ENCODE results near the gene RCVRN. TPM values are rescaled to one million over a fixed set of nuclear protein-coding genes. Genes with fewer than 3 reads are reported as not detected.
A peak's percentile ranks its signal among the peaks of the same experiment; 100 is the strongest.

RCVRN gene
- total and polyA plus RNA-seq, 2 donors (not counting 1 experiment from before 2014, with no cell fraction given), result not detected

DNA sequence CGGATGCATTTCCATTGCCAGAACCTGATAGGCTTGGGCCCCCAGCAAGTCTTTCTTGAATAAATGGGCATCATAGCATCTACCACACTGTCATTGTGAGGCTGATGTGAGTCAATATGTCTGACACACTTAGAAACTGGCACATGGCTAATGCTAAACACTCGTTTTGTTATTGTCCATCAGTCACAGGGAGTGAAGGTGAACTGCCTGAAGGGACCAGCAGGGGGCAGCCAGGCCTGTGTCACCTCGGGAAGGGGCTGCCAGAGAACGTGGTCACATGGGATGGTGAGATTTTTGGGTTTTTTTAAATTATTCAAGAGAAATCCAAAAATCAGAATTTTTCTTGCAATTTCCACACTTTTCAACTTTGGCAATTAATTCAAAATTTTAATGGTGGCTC, 831 bp upstream of the RCVRN start:
- no peaks in the 10 kb centered on the region for H3K27me3 ChIP-seq (ENCODE audit: control insufficient read depth, insufficient read depth, low read length)
- no peak overlapping the region for H3K4me3 ChIP-seq (replicated peaks in 1 of 4; ENCODE audit: control extremely low read depth in 1 of 4, insufficient read depth in 1 of 4, low read depth in 3 of 4, low read length in 4 of 4)
- H3K27ac ChIP-seq (ENCODE audit: insufficient read depth, low read length), result no peak overlapping the region
- no peaks in the 10 kb centered on the region for H3K79me2 ChIP-seq (ENCODE audit: control insufficient read depth, insufficient read depth, low read length)
- H4K20me1 ChIP-seq (ENCODE audit: control insufficient read depth, extremely low read depth, insufficient read depth, low read length), result no peaks in the 10 kb centered on the region
- H3K36me3 ChIP-seq (ENCODE audit: control insufficient read depth, insufficient read depth, low read length), result no peaks in the 10 kb centered on the region
- no peak overlapping the region for H3K4me2 ChIP-seq (ENCODE audit: extremely low read depth, insufficient read depth, low read length)
- H2AFZ ChIP-seq (ENCODE audit: low read length), result no peak overlapping the region
- no peaks in the 10 kb centered on the region for H3K4me1 ChIP-seq (ENCODE audit: control insufficient read depth, extremely low read depth, insufficient read depth, low read length)
- DNase-seq (ENCODE audit: low read depth in 2 of 2), result no peak
- TF ChIP-seq CTCF (conservative IDR thresholded peaks at IDR 0.05 in 1 of 2, IDR thresholded peaks at IDR 0.05 in 1 of 2; ENCODE audit: low read depth in 1 of 2, low read length in 2 of 2), result peak; percentile 16 to 40
- TF ChIP-seq EZH2 (IDR thresholded peaks at IDR 0.05; ENCODE audit: low read length, missing control alignments), result no peak
- no peak overlapping the region for H3K9ac ChIP-seq (ENCODE audit: insufficient read depth, low read length)
- H3K9me3 ChIP-seq (ENCODE audit: control insufficient read depth, insufficient read depth, low read depth, low read length), result no peaks in the 10 kb centered on the region

DNA sequence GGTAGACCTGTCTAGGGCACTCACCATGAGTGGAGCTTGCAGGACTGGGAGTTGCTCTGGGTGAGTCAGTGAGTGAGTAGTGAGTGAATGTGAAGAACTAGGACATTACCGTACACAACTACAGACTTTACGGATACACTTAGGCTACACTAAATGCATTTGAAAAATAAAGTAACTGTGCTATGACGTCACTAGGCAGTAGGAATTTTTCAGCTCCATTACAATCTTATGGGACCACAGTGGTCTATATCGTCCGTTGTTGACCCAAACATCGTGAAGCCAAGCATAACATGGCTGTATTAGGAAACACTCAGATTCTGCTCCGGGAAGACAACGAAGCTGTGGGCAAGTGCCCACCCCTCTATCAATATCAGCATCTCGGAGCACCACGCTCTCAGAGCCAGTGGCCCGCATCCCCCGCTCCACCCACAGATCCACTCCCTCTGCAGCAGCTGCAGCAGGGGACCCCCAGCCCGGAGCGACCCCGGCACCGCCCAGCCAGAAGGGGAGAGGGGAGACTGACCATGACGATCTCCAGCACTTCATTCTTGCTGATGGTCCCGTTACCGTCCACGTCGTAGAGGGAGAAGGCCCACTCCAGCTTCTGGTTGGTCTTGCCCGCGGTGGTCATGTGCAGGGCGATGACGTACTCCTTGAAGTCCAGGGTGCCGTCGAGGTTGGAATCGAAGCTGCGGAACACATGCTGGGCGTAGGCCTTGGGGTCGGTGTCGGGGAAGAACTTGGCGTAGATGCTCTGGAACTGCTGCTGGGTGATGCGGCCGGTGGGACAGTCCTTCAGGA, 594 bp downstream of the RCVRN start:
- Histone ChIP-seq H3K4me2 (ENCODE audit: extremely low read depth, insufficient read depth, low read length) (no peak overlapping the region), H2AFZ (ENCODE audit: low read length) (no peak overlapping the region), H3K79me2 (ENCODE audit: control insufficient read depth, insufficient read depth, low read length) (no peaks in the 10 kb centered on the region), H3K9me3 (ENCODE audit: control insufficient read depth, insufficient read depth, low read depth, low read length) (no peaks in the 10 kb centered on the region), H3K4me3 (replicated peaks in 1 of 4; ENCODE audit: control extremely low read depth in 1 of 4, insufficient read depth in 1 of 4, low read depth in 3 of 4, low read length in 4 of 4) (no peak overlapping the region), H3K27ac (ENCODE audit: insufficient read depth, low read length) (no peak overlapping the region), H4K20me1 (ENCODE audit: control insufficient read depth, extremely low read depth, insufficient read depth, low read length) (no peaks in the 10 kb centered on the region), H3K9ac (ENCODE audit: insufficient read depth, low read length) (no peak overlapping the region), H3K4me1 (ENCODE audit: control insufficient read depth, extremely low read depth, insufficient read depth, low read length) (no peaks in the 10 kb centered on the region), H3K27me3 (ENCODE audit: control insufficient read depth, insufficient read depth, low read length) (no peaks in the 10 kb centered on the region), H3K36me3 (ENCODE audit: control insufficient read depth, insufficient read depth, low read length) (no peaks in the 10 kb centered on the region)
- TF ChIP-seq CTCF (conservative IDR thresholded peaks at IDR 0.05 in 1 of 2, IDR thresholded peaks at IDR 0.05 in 1 of 2; ENCODE audit: low read depth in 1 of 2, low read length in 2 of 2) (no peak), EZH2 (IDR thresholded peaks at IDR 0.05; ENCODE audit: low read length, missing control alignments) (no peak)
- DNase-seq (ENCODE audit: low read depth in 2 of 2), result no peak

DNA sequence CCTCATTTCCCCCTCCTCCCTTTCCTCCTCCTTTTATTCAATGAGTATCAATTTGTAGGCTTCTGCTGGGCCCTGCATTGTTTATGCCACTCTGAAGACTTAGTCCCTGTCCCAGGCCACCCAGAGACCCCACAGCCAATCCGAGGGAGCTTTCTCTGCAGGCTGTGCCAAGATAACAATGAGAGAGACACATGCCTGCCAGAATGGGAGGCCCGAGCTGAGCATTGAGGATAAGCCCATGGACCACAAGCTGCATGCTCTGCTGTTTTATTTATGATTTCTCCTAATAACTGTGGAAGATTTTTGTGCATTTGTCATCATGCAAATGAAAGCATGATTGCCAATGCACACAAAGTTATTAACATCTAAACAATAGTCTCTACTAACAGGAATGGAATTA, 3.0 kb downstream of the RCVRN start:
- Histone ChIP-seq H3K36me3 (ENCODE audit: control insufficient read depth, insufficient read depth, low read length) (no peaks in the 10 kb centered on the region), H4K20me1 (ENCODE audit: control insufficient read depth, extremely low read depth, insufficient read depth, low read length) (no peaks in the 10 kb centered on the region), H3K27me3 (ENCODE audit: control insufficient read depth, insufficient read depth, low read length) (no peaks in the 10 kb centered on the region), H3K9ac (ENCODE audit: insufficient read depth, low read length) (no peak overlapping the region), H3K4me2 (ENCODE audit: extremely low read depth, insufficient read depth, low read length) (no peak overlapping the region), H3K4me1 (ENCODE audit: control insufficient read depth, extremely low read depth, insufficient read depth, low read length) (no peaks in the 10 kb centered on the region), H3K79me2 (ENCODE audit: control insufficient read depth, insufficient read depth, low read length) (no peaks in the 10 kb centered on the region), H2AFZ (ENCODE audit: low read length) (no peak overlapping the region), H3K9me3 (ENCODE audit: control insufficient read depth, insufficient read depth, low read depth, low read length) (no peaks in the 10 kb centered on the region), H3K4me3 (replicated peaks in 1 of 4; ENCODE audit: control extremely low read depth in 1 of 4, insufficient read depth in 1 of 4, low read depth in 3 of 4, low read length in 4 of 4) (no peak overlapping the region), H3K27ac (ENCODE audit: insufficient read depth, low read length) (no peak overlapping the region)
- no peak for TF ChIP-seq CTCF (conservative IDR thresholded peaks at IDR 0.05 in 1 of 2, IDR thresholded peaks at IDR 0.05 in 1 of 2; ENCODE audit: low read depth in 1 of 2, low read length in 2 of 2)
- no peak for TF ChIP-seq EZH2 (IDR thresholded peaks at IDR 0.05; ENCODE audit: low read length, missing control alignments)
- no peak for DNase-seq (ENCODE audit: low read depth in 2 of 2)
